B cell (primary cell): Measurements from ENCODE around the gene AFF3.

ENCODE experiments used
- CTCF ChIP-seq: fragments of 200-600 bp; IDR thresholded peaks from one replicate; pipeline ENCODE4 v1.8.0; 2022; ENCODE audit warnings: antibody characterized with exemption, mild to moderate bottlenecking
- EZH2 ChIP-seq: IDR thresholded peaks from 2 replicates; pipeline ENCODE4 v1.6.1; 2012; ENCODE audit warnings: borderline replicate concordance, low read depth, mild to moderate bottlenecking, moderate library complexity, low read length; ENCODE audit not compliant: insufficient read depth, poor library complexity, severe bottlenecking

GRCh38 chr2:99821039-99821438, 321.4 kb downstream of the AFF3 start:
- TF ChIP-seq CTCF (no peak), EZH2 (no peak)
